Measurements from ENCODE around the gene SNX25. TPM values are rescaled to one million over a fixed set of nuclear protein-coding genes. Genes with fewer than 3 reads are reported as not detected.
"Not testable (repeated sequence)": the region's sequence is repeated elsewhere in the genome, so short reads cannot be mapped to it uniquely, and the experiment has no call there.

SNX25 gene
- total and polyA plus RNA-seq, 8 donors = 2.6 to 36.8 (median 8.3) TPM

DNA sequence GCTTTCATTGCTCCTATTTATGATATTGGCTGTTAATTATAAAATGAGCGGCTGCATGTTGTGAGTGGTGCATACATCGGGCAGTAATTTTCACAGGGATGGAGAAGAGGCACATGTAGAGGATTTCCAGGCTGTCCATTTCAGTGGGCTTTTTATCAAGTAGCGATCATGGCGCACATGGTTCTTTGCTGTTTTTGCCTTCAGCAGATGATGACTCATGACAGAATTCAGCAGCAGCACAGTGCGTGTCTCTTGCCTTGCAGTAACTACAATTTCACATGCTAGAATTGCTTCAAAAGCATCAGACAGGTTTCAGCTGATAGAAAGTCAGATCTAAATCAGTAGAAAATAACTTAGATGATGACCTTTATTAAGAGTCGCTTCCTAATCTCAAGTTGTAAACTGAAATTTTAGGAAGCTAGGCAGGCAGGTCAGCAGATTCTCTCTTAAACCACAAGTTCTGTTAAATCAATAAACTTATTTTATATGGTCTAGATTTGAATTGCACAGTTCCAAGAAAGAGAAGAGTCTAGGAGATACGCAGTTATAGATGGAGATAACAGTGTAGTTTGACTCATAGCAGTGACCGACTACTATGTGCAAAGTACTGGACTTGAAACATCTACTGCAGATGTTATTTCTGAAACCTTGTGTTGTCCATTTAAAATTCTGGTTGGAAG is 150.5 kb downstream of the SNX25 start:
- Histone ChIP-seq H3K27me3 (no peaks in the 10 kb centered on the region), H3K27ac (no peak overlapping the region), H3K4me1 (no peaks in the 10 kb centered on the region), H3K36me3 (peaks cover 0 to 35% (median 19%) of the 10 kb centered on the region in 4 donors), H3K9me3 (no peaks in the 10 kb centered on the region), H3K4me3 (no peak overlapping the region)
- no peak for DNase-seq
- TF ChIP-seq POLR2AphosphoS5 (IDR thresholded peaks at IDR 0.05) = no peak
- WGBS, 5 donors = 94 to 96% (median 94%) methylated on average over 8 of the region's 8 CpGs
- intact Hi-C loops (cut with DNase I; ENCODE audit: low total_unique reads) = no loop called here

GRCh38 chr4:185361872-185362271 is 152.5 kb downstream of the SNX25 start:
- H3K4me3 ChIP-seq = no peak overlapping the region
- TF ChIP-seq CTCF (IDR thresholded peaks at IDR 0.05) (no peak), POLR2AphosphoS5 (IDR thresholded peaks at IDR 0.05) (no peak), EP300 (IDR thresholded peaks at IDR 0.05) (no peak), POLR2A (IDR thresholded peaks at IDR 0.05) (no peak)
- H3K27ac ChIP-seq = no peak overlapping the region
- DNase-seq = no peak
- WGBS, 5 donors = 39 to 63% (median 51%) methylated on average over 3 of the region's 3 CpGs
- H3K27me3 ChIP-seq = no peaks in the 10 kb centered on the region
- intact Hi-C loops (cut with DNase I; ENCODE audit: low total_unique reads) = no loop called here
- H3K4me1 ChIP-seq = no peaks in the 10 kb centered on the region
- H3K36me3 ChIP-seq = peaks cover 0 to 35% (median 17%) of the 10 kb centered on the region in 4 donors
- H3K9me3 ChIP-seq = no peaks in the 10 kb centered on the region

DNA sequence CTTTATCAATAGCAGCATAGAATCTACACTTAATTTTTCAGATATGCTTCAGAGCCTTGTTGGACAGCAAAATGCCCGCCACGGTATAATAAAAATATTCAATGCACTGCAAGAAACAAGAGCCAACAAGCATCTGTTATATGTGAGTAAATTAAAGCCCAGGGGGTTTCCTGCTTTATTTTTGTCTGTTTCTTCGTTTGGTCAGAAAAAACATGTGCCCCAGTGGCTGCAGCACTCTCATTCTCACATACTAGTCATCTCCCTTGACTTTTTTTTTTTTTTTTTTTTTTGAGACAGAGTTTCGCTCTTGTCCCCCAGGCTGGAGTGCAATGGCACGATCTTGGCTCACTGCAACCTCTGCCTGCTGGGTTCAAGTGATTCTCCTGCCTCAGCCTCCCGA is 153.2 kb downstream of the SNX25 start:
- H3K9me3 ChIP-seq; H3K27ac ChIP-seq; H3K4me3 ChIP-seq; DNase-seq; intact Hi-C loops (cut with DNase I; ENCODE audit: low total_unique reads); H3K27me3 ChIP-seq; H3K4me1 ChIP-seq: not testable (repeated sequence)
- peaks cover 0 to 31% (median 14%) of the 10 kb centered on the region in 4 donors for H3K36me3 ChIP-seq
- WGBS, 5 donors = 70 to 78% (median 78%) methylated on average over 6 of the region's 6 CpGs

DNA sequence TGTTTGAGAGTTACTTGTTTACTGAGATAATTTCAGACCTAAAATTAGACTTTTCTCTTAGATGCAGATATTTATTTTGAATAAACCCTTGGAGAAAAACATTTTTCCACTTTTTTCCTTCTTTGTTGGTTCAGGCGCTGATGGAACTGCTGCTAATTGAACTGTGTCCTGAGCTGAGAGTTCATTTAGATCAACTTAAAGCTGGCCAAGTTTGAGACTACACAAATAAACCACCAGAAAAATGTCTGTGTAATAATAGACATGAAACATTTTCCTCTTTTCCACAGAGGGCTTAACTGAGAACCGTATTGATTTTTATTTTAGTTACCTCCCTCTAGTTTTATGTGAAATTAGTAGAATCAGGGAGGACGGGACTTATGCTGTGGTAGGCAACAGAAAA is 153.9 kb downstream of the SNX25 start:
- H3K4me1 ChIP-seq = no peaks in the 10 kb centered on the region
- H3K9me3 ChIP-seq = no peaks in the 10 kb centered on the region
- H3K36me3 ChIP-seq = peaks cover 0 to 30% (median 10%) of the 10 kb centered on the region in 4 donors
- no peaks in the 10 kb centered on the region for H3K27me3 ChIP-seq
- no peak for TF ChIP-seq POLR2A (IDR thresholded peaks at IDR 0.05)
- no peak for TF ChIP-seq EP300 (IDR thresholded peaks at IDR 0.05)
- TF ChIP-seq POLR2AphosphoS5 (IDR thresholded peaks at IDR 0.05) = no peak
- no peak for TF ChIP-seq CTCF (IDR thresholded peaks at IDR 0.05)
- H3K4me3 ChIP-seq = no peak overlapping the region
- intact Hi-C loops (cut with DNase I; ENCODE audit: low total_unique reads) = no loop called here
- no peak for DNase-seq
- no peak overlapping the region for H3K27ac ChIP-seq
- WGBS, 5 donors = 45 to 69% (median 51%) methylated on average over 3 of the region's 3 CpGs

- WGBS, 5 donors = 53 to 75% (median 68%) methylated on average over 5 of the region's 5 CpGs
- Histone ChIP-seq H3K4me3 (no peak overlapping the region), H3K9me3 (no peaks in the 10 kb centered on the region), H3K27ac (no peak overlapping the region), H3K36me3 (peaks cover 0 to 23% (median 8%) of the 10 kb centered on the region in 4 donors), H3K4me1 (no peaks in the 10 kb centered on the region), H3K27me3 (no peaks in the 10 kb centered on the region)
- DNase-seq = no peak
- intact Hi-C loops (cut with DNase I; ENCODE audit: low total_unique reads) = no loop called here
- TF ChIP-seq POLR2A (IDR thresholded peaks at IDR 0.05) = no peak
- no peak for TF ChIP-seq CTCF (IDR thresholded peaks at IDR 0.05)
- no peak for TF ChIP-seq EP300 (IDR thresholded peaks at IDR 0.05)
- TF ChIP-seq POLR2AphosphoS5 (IDR thresholded peaks at IDR 0.05) = no peak
These were observed 155.5 kb downstream of the SNX25 start for GRCh38 chr4:185364886-185365285.

Measured in stomach (tissue), 9 donors.